ENCODE data around the gene SDK1.

The SDK1 gene

GRCh38 chr7:4157651-4158050, 856.6 kb downstream of the SDK1 start:
- DNase-seq (ENCODE audit: low spot score): no peak

- no peak for DNase-seq (ENCODE audit: low spot score)
These were observed 857.5 kb downstream of the SDK1 start for GRCh38 chr7:4158441-4159153.

GRCh38 chr7:4159154-4159501, 858.1 kb downstream of the SDK1 start:
- no peak for DNase-seq (ENCODE audit: low spot score)

GRCh38 chr7:4159761-4160554, 858.9 kb downstream of the SDK1 start:
- no peak for DNase-seq (ENCODE audit: low spot score)

GRCh38 chr7:4162884-4163564, 862.0 kb downstream of the SDK1 start:
- DNase-seq (ENCODE audit: low spot score): no peak

GRCh38 chr7:4163565-4164203, 862.6 kb downstream of the SDK1 start:
- DNase-seq (ENCODE audit: low spot score): no peak

GRCh38 chr7:4164556-4164955, 863.5 kb downstream of the SDK1 start:
- no peak for DNase-seq (ENCODE audit: low spot score)

GRCh38 chr7:4166340-4166739, 865.3 kb downstream of the SDK1 start:
- no peak for DNase-seq (ENCODE audit: low spot score)

GRCh38 chr7:4166807-4167206, 865.8 kb downstream of the SDK1 start:
- no peak for DNase-seq (ENCODE audit: low spot score)

GRCh38 chr7:4167385-4167910, 866.4 kb downstream of the SDK1 start:
- no peak for DNase-seq (ENCODE audit: low spot score)

GRCh38 chr7:4168041-4168440, 867.0 kb downstream of the SDK1 start:
- no peak for DNase-seq (ENCODE audit: low spot score)

- DNase-seq (ENCODE audit: low spot score): no peak
These were observed 867.5 kb downstream of the SDK1 start for GRCh38 chr7:4168541-4168940.

GRCh38 chr7:4169455-4169854, 868.4 kb downstream of the SDK1 start:
- DNase-seq (ENCODE audit: low spot score): no peak

- DNase-seq (ENCODE audit: low spot score): no peak
These were observed 870.1 kb downstream of the SDK1 start for GRCh38 chr7:4170997-4171786.

- DNase-seq (ENCODE audit: low spot score): no peak
These were observed 871.8 kb downstream of the SDK1 start for GRCh38 chr7:4172883-4173282.

GRCh38 chr7:4173615-4174014, 872.6 kb downstream of the SDK1 start:
- DNase-seq (ENCODE audit: low spot score): no peak

GRCh38 chr7:4174016-4174415, 873.0 kb downstream of the SDK1 start:
- DNase-seq (ENCODE audit: low spot score): no peak

- no peak for DNase-seq (ENCODE audit: low spot score)
These were observed 873.4 kb downstream of the SDK1 start for GRCh38 chr7:4174451-4174850.

- DNase-seq (ENCODE audit: low spot score): no peak
These were observed 873.8 kb downstream of the SDK1 start for GRCh38 chr7:4174884-4175283.

GRCh38 chr7:4175346-4175973, 874.4 kb downstream of the SDK1 start:
- no peak for DNase-seq (ENCODE audit: low spot score)

GRCh38 chr7:4177001-4177400, 875.9 kb downstream of the SDK1 start:
- no peak for DNase-seq (ENCODE audit: low spot score)

Data from hematopoietic multipotent progenitor cell treated with erythropoietin and hydrocortisone succinate and interleukin-3 and kit ligand, for 15 days (in vitro differentiated cells).